H1 (cell line): ENCODE results near the gene ARHGAP4.

Experiments
- ASH2L ChIP-seq: fragments of 200-600, 300-600 bp; sonication (generic); IDR thresholded peaks from one replicate; pipeline ENCODE4 v1.7.1; 2017; ENCODE audit warnings: low read length
- ATF2 ChIP-seq: IDR thresholded peaks from 2 replicates; pipeline ENCODE4 v1.6.1; 2012; ENCODE audit warnings: low read length, inconsistent platforms
- CTCF ChIP-seq, 3 experiments: IDR thresholded peaks; 1 replicate in 2 of 3; 2 replicates in 1 of 3; pipeline versions ENCODE4 v1.5.1 to v1.6.1; 2011; ENCODE audit warnings: low read length in 3 of 3, mild to moderate bottlenecking in 3 of 3, inconsistent platforms in 2 of 3, low read depth in 1 of 3, moderate library complexity in 1 of 3; ENCODE audit not compliant: insufficient read depth in 1 of 3; ENCODE audit errors: control extremely low read depth in 1 of 3
- EP300 ChIP-seq, 2 experiments: IDR thresholded peaks; 1 replicate in 1 of 2; 2 replicates in 1 of 2; pipeline ENCODE4 v1.6.1; 2011 to 2012; ENCODE audit warnings: low read depth in 2 of 2, low read length in 2 of 2, mild to moderate bottlenecking in 2 of 2, borderline replicate concordance in 1 of 2, inconsistent platforms in 1 of 2, moderate library complexity in 1 of 2
- EZH2 ChIP-seq: fragments of 200-600 bp; sonication (generic); IDR thresholded peaks from 2 replicates; pipeline ENCODE4 v1.7.1; 2012; ENCODE audit warnings: low read depth, mild to moderate bottlenecking, moderate library complexity, low read length, inconsistent platforms; ENCODE audit not compliant: severe bottlenecking
- GTF2F1 ChIP-seq: IDR thresholded peaks from 2 replicates; pipeline ENCODE4 v1.6.1; 2012; ENCODE audit warnings: low read depth, low read length, improper control_type of control experiment, borderline replicate concordance
- JUN ChIP-seq: IDR thresholded peaks from 2 replicates; pipeline ENCODE4 v1.6.1; 2011; ENCODE audit warnings: low read depth, mild to moderate bottlenecking, improper control_type of control experiment, low read length
- KDM5A ChIP-seq: fragments of 200-600 bp; IDR thresholded peaks from 2 replicates; pipeline ENCODE4 v1.7.1; 2012; ENCODE audit warnings: mild to moderate bottlenecking, low read length, inconsistent platforms, mixed read lengths
- NRF1 ChIP-seq: IDR thresholded peaks from 2 replicates; pipeline ENCODE4 v1.6.1; 2011; ENCODE audit warnings: mild to moderate bottlenecking, low read depth, low read length, improper control_type of control experiment
- PHF8 ChIP-seq: fragments of 200-600 bp; sonication (generic); conservative IDR thresholded peaks from 2 replicates; pipeline ENCODE4 v1.7.1; 2012; ENCODE audit warnings: low read depth, mild to moderate bottlenecking, inconsistent platforms, low read length, moderate library complexity
- POLR2A ChIP-seq, 2 experiments: IDR thresholded peaks; 1 replicate in 1 of 2; 2 replicates in 1 of 2; pipeline ENCODE4 v1.6.1; 2011; ENCODE audit warnings: low read depth in 2 of 2, low read length in 2 of 2, mild to moderate bottlenecking in 2 of 2; ENCODE audit errors: control extremely low read depth in 1 of 2
- RAD21 ChIP-seq, 2 experiments: IDR thresholded peaks in 1 of 2; conservative IDR thresholded peaks in 1 of 2; 2 replicates each; pipeline ENCODE4 v1.6.1; 2011; ENCODE audit warnings: low read depth in 2 of 2, low read length in 2 of 2, improper control_type of control experiment in 1 of 2, inconsistent platforms in 1 of 2, mild to moderate bottlenecking in 1 of 2, moderate library complexity in 1 of 2
- RFX5 ChIP-seq: IDR thresholded peaks from 2 replicates; pipeline ENCODE4 v1.6.1; 2011; ENCODE audit warnings: low read depth, low read length, improper control_type of control experiment, borderline replicate concordance

GRCh38 chrX:153930011-153930910 is 4.2 kb upstream of the ARHGAP4 start:
- TF ChIP-seq CTCF (IDR thresholded peaks at IDR 0.05; ENCODE audit: control extremely low read depth in 1 of 3, insufficient read depth in 1 of 3, low read depth in 1 of 3, low read length in 3 of 3) (no peak), EZH2 (no peak), POLR2A (IDR thresholded peaks at IDR 0.05; ENCODE audit: control extremely low read depth in 1 of 2, low read depth in 2 of 2, low read length in 2 of 2) (no peak), GTF2F1 (no peak), NRF1 (no peak), ASH2L (no peak), RFX5 (no peak), PHF8 (no peak), EP300 (IDR thresholded peaks at IDR 0.05; ENCODE audit: borderline replicate concordance in 1 of 2, low read depth in 2 of 2, low read length in 2 of 2) (no peak), JUN (no peak), RAD21 (IDR thresholded peaks at IDR 0.05 in 1 of 2, conservative IDR thresholded peaks at IDR 0.05 in 1 of 2; ENCODE audit: low read depth in 2 of 2, low read length in 2 of 2) (no peak), KDM5A (no peak), ATF2 (no peak)
